ENCODE measurements around the gene ZNHIT3. TPM values are rescaled to one million over a fixed set of nuclear protein-coding genes. Genes with fewer than 3 reads are reported as not detected.

The ZNHIT3 gene
- total RNA-seq, 1 donor from 2014 or later = 35.5 TPM

DNA sequence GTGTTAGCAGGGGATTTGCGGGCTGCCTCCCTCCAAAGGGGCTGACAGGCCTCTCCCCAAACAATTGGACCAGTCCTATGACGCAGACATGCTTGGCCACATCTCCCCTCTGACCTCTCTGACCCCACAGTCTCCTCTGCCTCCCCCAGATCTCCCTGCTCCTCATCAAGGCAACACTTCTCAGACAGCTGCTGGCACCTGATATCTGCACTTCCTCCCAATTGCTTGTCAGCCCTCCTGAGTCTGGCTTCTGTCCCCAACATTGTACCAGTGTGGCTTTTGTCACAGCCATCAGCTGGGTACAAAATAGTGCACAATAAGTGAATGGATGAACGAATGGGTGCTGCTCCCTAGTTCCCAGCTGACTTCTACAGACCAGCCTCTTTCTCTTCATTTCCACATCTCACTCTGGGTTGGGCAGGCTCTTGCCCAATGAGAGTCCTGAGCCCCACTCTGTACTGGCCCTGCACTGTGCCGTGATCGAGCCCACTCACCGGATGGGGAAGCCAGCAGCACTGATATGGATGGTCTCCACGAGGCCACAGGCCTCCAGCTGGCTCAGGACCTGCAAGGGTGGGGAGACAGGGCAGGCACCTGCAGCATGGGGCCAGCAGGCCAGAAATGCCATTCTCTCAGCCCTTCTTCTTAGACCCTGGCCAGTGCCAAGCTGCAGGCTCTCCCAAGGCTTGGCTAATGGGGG lies 17.1 kb downstream of the ZNHIT3 start:
- TF ChIP-seq, protein P1, sequence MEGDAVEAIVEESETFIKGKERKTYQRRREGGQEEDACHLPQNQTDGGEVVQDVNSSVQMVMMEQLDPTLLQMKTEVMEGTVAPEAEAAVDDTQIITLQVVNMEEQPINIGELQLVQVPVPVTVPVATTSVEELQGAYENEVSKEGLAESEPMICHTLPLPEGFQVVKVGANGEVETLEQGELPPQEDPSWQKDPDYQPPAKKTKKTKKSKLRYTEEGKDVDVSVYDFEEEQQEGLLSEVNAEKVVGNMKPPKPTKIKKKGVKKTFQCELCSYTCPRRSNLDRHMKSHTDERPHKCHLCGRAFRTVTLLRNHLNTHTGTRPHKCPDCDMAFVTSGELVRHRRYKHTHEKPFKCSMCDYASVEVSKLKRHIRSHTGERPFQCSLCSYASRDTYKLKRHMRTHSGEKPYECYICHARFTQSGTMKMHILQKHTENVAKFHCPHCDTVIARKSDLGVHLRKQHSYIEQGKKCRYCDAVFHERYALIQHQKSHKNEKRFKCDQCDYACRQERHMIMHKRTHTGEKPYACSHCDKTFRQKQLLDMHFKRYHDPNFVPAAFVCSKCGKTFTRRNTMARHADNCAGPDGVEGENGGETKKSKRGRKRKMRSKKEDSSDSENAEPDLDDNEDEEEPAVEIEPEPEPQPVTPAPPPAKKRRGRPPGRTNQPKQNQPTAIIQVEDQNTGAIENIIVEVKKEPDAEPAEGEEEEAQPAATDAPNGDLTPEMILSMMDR (IDR thresholded peaks at IDR 0.05) = no peak
- no peak overlapping the region for H3K27ac Mint-ChIP-seq (ENCODE audit: unreplicated experiment)
- H3K4me1 Mint-ChIP-seq (ENCODE audit: unreplicated experiment) = no peaks in the 10 kb centered on the region
- no peak for DNase-seq (ENCODE audit: extremely low spot score, unreplicated experiment)
- H3K27me3 Mint-ChIP-seq (ENCODE audit: unreplicated experiment) = no peaks in the 10 kb centered on the region
- H3K4me3 Mint-ChIP-seq (ENCODE audit: unreplicated experiment) = no peak overlapping the region
- peaks cover 19% of the 10 kb centered on the region for H3K36me3 Mint-ChIP-seq (ENCODE audit: unreplicated experiment)
- H3K9me3 Mint-ChIP-seq (ENCODE audit: unreplicated experiment) = no peaks in the 10 kb centered on the region

DNA sequence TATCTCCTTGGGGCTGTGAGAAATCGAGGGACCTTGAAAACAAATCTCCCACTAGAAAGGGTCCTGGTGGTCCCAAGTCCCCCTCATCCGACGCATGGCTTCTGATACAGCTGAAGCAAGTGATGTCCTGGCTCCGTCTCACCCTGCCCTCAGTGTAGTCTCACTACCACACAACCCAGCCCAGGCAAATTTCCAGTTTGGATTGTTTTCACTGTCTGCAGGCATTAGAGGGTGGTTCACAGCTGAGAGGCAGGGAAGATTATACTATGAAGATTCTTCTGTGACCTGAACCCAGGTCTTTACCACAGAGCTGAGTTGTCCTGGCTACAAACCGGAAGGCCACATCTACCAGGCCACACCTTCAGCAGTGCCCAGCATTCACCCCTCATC lies 17.7 kb downstream of the ZNHIT3 start:
- Mint-ChIP-seq H3K27me3 (ENCODE audit: unreplicated experiment) (no peaks in the 10 kb centered on the region), H3K27ac (ENCODE audit: unreplicated experiment) (no peak overlapping the region), H3K4me1 (ENCODE audit: unreplicated experiment) (no peaks in the 10 kb centered on the region), H3K4me3 (ENCODE audit: unreplicated experiment) (no peak overlapping the region), H3K36me3 (ENCODE audit: unreplicated experiment) (peaks cover 19% of the 10 kb centered on the region), H3K9me3 (ENCODE audit: unreplicated experiment) (no peaks in the 10 kb centered on the region)
- no peak for DNase-seq (ENCODE audit: extremely low spot score, unreplicated experiment)
- TF ChIP-seq, protein P1 (IDR thresholded peaks at IDR 0.05) = no peak

DNA sequence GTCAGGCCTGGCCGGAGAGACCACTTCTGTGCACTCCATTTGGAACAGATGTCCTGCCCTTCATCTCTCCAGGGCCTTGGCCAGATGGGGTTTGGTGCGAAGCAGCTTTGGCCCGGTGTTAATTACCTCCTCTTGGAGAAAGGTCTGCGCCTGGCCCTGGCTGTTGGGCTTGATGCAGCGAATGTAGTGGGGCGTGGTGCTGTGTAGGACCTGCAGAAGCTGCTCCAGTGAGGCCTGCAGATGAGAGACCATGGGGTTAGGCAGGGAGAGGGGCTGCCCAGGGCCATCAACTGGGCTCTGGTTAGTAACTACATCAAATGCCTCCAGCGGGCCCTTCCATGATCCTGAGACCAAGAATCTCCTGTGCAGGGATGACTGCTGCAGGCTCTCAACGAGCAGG lies 18.7 kb downstream of the ZNHIT3 start:
- no peak for DNase-seq (ENCODE audit: extremely low spot score, unreplicated experiment)
- Mint-ChIP-seq H3K9me3 (ENCODE audit: unreplicated experiment) (no peaks in the 10 kb centered on the region), H3K36me3 (ENCODE audit: unreplicated experiment) (peaks cover 19% of the 10 kb centered on the region), H3K4me3 (ENCODE audit: unreplicated experiment) (no peak overlapping the region), H3K4me1 (ENCODE audit: unreplicated experiment) (no peaks in the 10 kb centered on the region), H3K27ac (ENCODE audit: unreplicated experiment) (no peak overlapping the region), H3K27me3 (ENCODE audit: unreplicated experiment) (no peaks in the 10 kb centered on the region)
- TF ChIP-seq, protein P1 (IDR thresholded peaks at IDR 0.05) = no peak

DNA sequence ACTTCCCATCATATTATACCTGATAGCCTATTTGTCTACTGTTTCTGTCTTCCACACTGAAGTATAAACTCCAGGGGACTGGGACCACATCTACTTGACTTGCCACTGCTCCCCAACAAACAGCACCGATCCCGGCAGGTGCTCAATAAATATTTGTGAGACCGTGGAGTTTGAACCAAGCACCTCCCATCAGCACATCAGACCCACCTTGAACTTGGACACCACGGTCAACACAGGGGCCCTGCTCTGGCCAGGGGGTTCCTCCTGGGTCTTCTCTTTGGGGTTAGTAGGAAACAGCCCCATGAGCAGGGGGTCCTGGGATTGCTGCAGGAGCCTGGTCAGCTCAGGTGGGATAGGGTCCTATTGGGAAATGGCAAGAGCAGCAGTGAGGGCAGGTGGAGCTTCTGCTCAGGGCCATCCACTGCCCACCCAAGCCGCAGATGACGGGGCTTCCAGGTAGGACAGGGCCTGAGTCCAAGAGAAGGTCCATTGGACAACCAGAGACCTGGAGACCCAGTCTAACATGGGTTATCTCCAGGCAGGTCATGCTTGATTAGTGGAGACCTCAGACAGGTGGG lies 19.9 kb downstream of the ZNHIT3 start:
- H3K27ac Mint-ChIP-seq (ENCODE audit: unreplicated experiment) = no peak overlapping the region
- H3K9me3 Mint-ChIP-seq (ENCODE audit: unreplicated experiment) = no peaks in the 10 kb centered on the region
- TF ChIP-seq, protein P1 (IDR thresholded peaks at IDR 0.05) = no peak
- DNase-seq (ENCODE audit: extremely low spot score, unreplicated experiment) = no peak
- H3K4me3 Mint-ChIP-seq (ENCODE audit: unreplicated experiment) = no peak overlapping the region
- no peaks in the 10 kb centered on the region for H3K4me1 Mint-ChIP-seq (ENCODE audit: unreplicated experiment)
- no peaks in the 10 kb centered on the region for H3K27me3 Mint-ChIP-seq (ENCODE audit: unreplicated experiment)
- peaks cover 25% of the 10 kb centered on the region for H3K36me3 Mint-ChIP-seq (ENCODE audit: unreplicated experiment)

DNA sequence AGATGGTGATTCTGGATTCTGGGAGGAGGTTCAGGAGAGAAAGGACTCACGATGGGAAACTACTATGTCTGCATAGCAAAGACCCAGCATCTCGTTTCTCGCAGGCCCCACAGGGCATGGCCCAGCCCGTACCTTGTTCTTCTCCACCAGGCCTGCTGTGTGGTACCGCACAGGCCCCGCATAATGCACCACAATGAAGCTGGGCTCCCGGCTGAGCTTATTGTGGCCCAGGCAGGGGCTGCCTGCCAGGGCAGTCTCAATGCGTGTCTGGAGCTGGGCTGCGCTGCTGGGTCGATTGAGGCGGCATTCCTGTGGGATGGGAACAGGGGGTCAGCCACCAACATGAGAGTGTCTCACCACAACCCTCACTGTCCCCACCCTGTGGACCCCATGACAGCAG lies 20.4 kb downstream of the ZNHIT3 start:
- Mint-ChIP-seq H3K4me1 (ENCODE audit: unreplicated experiment) (no peaks in the 10 kb centered on the region), H3K9me3 (ENCODE audit: unreplicated experiment) (no peaks in the 10 kb centered on the region), H3K4me3 (ENCODE audit: unreplicated experiment) (no peak overlapping the region), H3K36me3 (ENCODE audit: unreplicated experiment) (peaks cover 25% of the 10 kb centered on the region), H3K27me3 (ENCODE audit: unreplicated experiment) (no peaks in the 10 kb centered on the region), H3K27ac (ENCODE audit: unreplicated experiment) (no peak overlapping the region)
- TF ChIP-seq, protein P1 (IDR thresholded peaks at IDR 0.05) = no peak
- no peak for DNase-seq (ENCODE audit: extremely low spot score, unreplicated experiment)

All from osteocyte (in vitro differentiated cells).